ENCODE results near the gene UVSSA.
A peak's percentile ranks its signal among the peaks of the same experiment; 100 is the strongest.

The UVSSA gene

DNA sequence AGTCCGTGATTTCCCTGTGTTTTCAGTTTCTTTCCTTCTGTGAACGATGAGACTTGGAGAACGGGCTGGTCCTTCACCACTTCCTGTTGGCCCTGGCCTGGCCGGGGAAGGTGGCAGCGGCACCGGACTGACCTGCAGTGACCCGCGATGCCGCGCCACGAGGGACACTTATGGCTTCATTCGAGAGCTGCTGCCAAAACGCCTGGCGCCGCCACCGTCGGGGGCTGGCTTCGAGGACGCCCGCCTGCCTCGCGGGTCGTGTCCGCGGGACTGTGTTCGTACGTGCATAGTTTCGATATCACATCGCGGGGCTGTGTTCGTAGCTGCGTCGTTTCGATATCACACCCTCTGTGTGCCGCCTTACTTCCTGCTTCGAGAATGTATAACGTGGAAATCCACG, 7.5 kb upstream of the UVSSA start:
- Histone ChIP-seq H3K36me3 (ENCODE audit: insufficient read depth, low read length) (peaks cover 54% of the 10 kb centered on the region), H3K27ac (no peak overlapping the region), H3K4me3 (no peak overlapping the region), H3K9ac (ENCODE audit: insufficient read length) (no peak overlapping the region), H3K9me3 (ENCODE audit: low read depth, low read length) (no peaks in the 10 kb centered on the region)
- no peak for TF ChIP-seq FOXP2 (optimal IDR thresholded peaks at IDR 0.05; ENCODE audit: control extremely low read depth, extremely low read length, insufficient read depth)
- TF ChIP-seq POLR2AphosphoS5 (IDR thresholded peaks at IDR 0.05; ENCODE audit: borderline replicate concordance, low read depth, low read length): no peak
- no peak for TF ChIP-seq EZH2 (IDR thresholded peaks at IDR 0.05)
- DNase-seq (ENCODE audit: low read depth, low spot score): no peak

- H3K36me3 ChIP-seq (ENCODE audit: insufficient read depth, low read length): peaks cover 47% of the 10 kb centered on the region
- H3K27ac ChIP-seq: no peak overlapping the region
- no peak for TF ChIP-seq FOXP2 (optimal IDR thresholded peaks at IDR 0.05; ENCODE audit: control extremely low read depth, extremely low read length, insufficient read depth)
- TF ChIP-seq EZH2 (IDR thresholded peaks at IDR 0.05): no peak
- no peak for TF ChIP-seq POLR2AphosphoS5 (IDR thresholded peaks at IDR 0.05; ENCODE audit: borderline replicate concordance, low read depth, low read length)
- H3K4me3 ChIP-seq: no peak overlapping the region
- DNase-seq (ENCODE audit: low read depth, low spot score): no peak
- H3K9ac ChIP-seq (ENCODE audit: insufficient read length): no peak overlapping the region
- no peaks in the 10 kb centered on the region for H3K9me3 ChIP-seq (ENCODE audit: low read depth, low read length)
These were observed 6.7 kb upstream of the UVSSA start for GRCh38 chr4:1340181-1340747.

- H3K9me3 ChIP-seq (ENCODE audit: low read depth, low read length): no peaks in the 10 kb centered on the region
- H3K4me3 ChIP-seq: no peak overlapping the region
- H3K9ac ChIP-seq (ENCODE audit: insufficient read length): no peak overlapping the region
- peaks cover 46% of the 10 kb centered on the region for H3K36me3 ChIP-seq (ENCODE audit: insufficient read depth, low read length)
- DNase-seq (ENCODE audit: low read depth, low spot score): no peak
- H3K27ac ChIP-seq: no peak overlapping the region
- no peak for TF ChIP-seq FOXP2 (optimal IDR thresholded peaks at IDR 0.05; ENCODE audit: control extremely low read depth, extremely low read length, insufficient read depth)
These were observed 6.1 kb upstream of the UVSSA start for GRCh38 chr4:1340861-1341260.

DNA sequence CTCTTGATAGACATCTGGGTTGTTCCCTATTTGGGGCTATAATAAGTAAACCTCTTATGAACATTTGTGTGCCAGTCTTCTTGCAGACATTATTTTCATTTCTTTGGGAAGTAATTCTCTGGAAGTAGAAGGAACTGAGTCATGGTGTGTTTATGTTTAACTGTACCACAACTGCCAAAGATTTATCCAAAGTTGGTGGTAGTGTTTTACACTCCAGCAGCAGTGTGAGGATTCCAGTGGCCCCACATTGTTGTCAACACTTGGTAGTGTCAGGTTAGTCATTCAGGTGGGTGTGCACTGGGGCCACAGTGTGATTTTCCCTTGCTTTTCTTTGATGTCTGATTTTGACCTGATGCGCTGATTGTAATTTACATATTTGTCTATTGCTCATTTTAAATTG, 5.0 kb upstream of the UVSSA start:
- no peaks in the 10 kb centered on the region for H3K9me3 ChIP-seq (ENCODE audit: low read depth, low read length)
- no peak overlapping the region for H3K27ac ChIP-seq
- no peak overlapping the region for H3K4me3 ChIP-seq
- no peak for DNase-seq (ENCODE audit: low read depth, low spot score)
- H3K36me3 ChIP-seq (ENCODE audit: insufficient read depth, low read length): peaks cover 35% of the 10 kb centered on the region
- no peak overlapping the region for H3K9ac ChIP-seq (ENCODE audit: insufficient read length)
- no peak for TF ChIP-seq FOXP2 (optimal IDR thresholded peaks at IDR 0.05; ENCODE audit: control extremely low read depth, extremely low read length, insufficient read depth)
- no peak for TF ChIP-seq EZH2 (IDR thresholded peaks at IDR 0.05)
- TF ChIP-seq POLR2AphosphoS5 (IDR thresholded peaks at IDR 0.05; ENCODE audit: borderline replicate concordance, low read depth, low read length): no peak; the same call in 1 of the 2 replicates

- Histone ChIP-seq H3K36me3 (ENCODE audit: insufficient read depth, low read length) (peaks cover 15% of the 10 kb centered on the region; the same call in 1 of the 2 replicates), H3K27ac (no peak overlapping the region), H3K9ac (ENCODE audit: insufficient read length) (no peak overlapping the region), H3K9me3 (ENCODE audit: low read depth, low read length) (no peaks in the 10 kb centered on the region), H3K4me3 (no peak overlapping the region)
- DNase-seq (ENCODE audit: low read depth, low spot score): no peak
- TF ChIP-seq EZH2 (IDR thresholded peaks at IDR 0.05) (no peak), FOXP2 (optimal IDR thresholded peaks at IDR 0.05; ENCODE audit: control extremely low read depth, extremely low read length, insufficient read depth) (no peak), POLR2AphosphoS5 (IDR thresholded peaks at IDR 0.05; ENCODE audit: borderline replicate concordance, low read depth, low read length) (no peak)
These were observed 2.3 kb upstream of the UVSSA start for GRCh38 chr4:1344696-1345095.

GRCh38 chr4:1345903-1346780, 866 bp upstream of the UVSSA start:
- H3K9me3 ChIP-seq (ENCODE audit: low read depth, low read length): no peaks in the 10 kb centered on the region
- peak overlapping the region; percentile 89 for H3K9ac ChIP-seq (ENCODE audit: insufficient read length)
- H3K4me3 ChIP-seq: peak overlapping the region; percentile 94
- no peak for TF ChIP-seq FOXP2 (optimal IDR thresholded peaks at IDR 0.05; ENCODE audit: control extremely low read depth, extremely low read length, insufficient read depth)
- TF ChIP-seq POLR2AphosphoS5 (IDR thresholded peaks at IDR 0.05; ENCODE audit: borderline replicate concordance, low read depth, low read length): no peak
- TF ChIP-seq EZH2 (IDR thresholded peaks at IDR 0.05): no peak
- H3K36me3 ChIP-seq (ENCODE audit: insufficient read depth, low read length): peaks cover under 1% of the 10 kb centered on the region; the same call in 1 of the 2 replicates
- peak overlapping the region; percentile 77 for H3K27ac ChIP-seq
- no peak for DNase-seq (ENCODE audit: low read depth, low spot score)

GRCh38 chr4:1347410-1347864, 429 bp downstream of the UVSSA start:
- Histone ChIP-seq H3K9me3 (ENCODE audit: low read depth, low read length) (no peaks in the 10 kb centered on the region), H3K27ac (peak overlapping the region; percentile 64), H3K9ac (ENCODE audit: insufficient read length) (peak overlapping the region; percentile 89), H3K36me3 (ENCODE audit: insufficient read depth, low read length) (no peaks in the 10 kb centered on the region; the same call in 1 of the 2 replicates), H3K4me3 (peak overlapping the region; percentile 94)
- TF ChIP-seq POLR2AphosphoS5 (IDR thresholded peaks at IDR 0.05; ENCODE audit: borderline replicate concordance, low read depth, low read length) (no peak), FOXP2 (optimal IDR thresholded peaks at IDR 0.05; ENCODE audit: control extremely low read depth, extremely low read length, insufficient read depth) (no peak), EZH2 (IDR thresholded peaks at IDR 0.05) (no peak)
- no peak for DNase-seq (ENCODE audit: low read depth, low spot score)

GRCh38 chr4:1348014-1348513, 1.1 kb downstream of the UVSSA start:
- H3K36me3 ChIP-seq (ENCODE audit: insufficient read depth, low read length): no peaks in the 10 kb centered on the region; the same call in 1 of the 2 replicates
- H3K9ac ChIP-seq (ENCODE audit: insufficient read length): peak overlapping the region; percentile 89
- no peaks in the 10 kb centered on the region for H3K9me3 ChIP-seq (ENCODE audit: low read depth, low read length)
- no peak for DNase-seq (ENCODE audit: low read depth, low spot score)
- no peak for TF ChIP-seq EZH2 (IDR thresholded peaks at IDR 0.05)
- TF ChIP-seq POLR2AphosphoS5 (IDR thresholded peaks at IDR 0.05; ENCODE audit: borderline replicate concordance, low read depth, low read length): no peak
- no peak for TF ChIP-seq FOXP2 (optimal IDR thresholded peaks at IDR 0.05; ENCODE audit: control extremely low read depth, extremely low read length, insufficient read depth)
- no peak overlapping the region for H3K27ac ChIP-seq
- peak overlapping the region; percentile 94 for H3K4me3 ChIP-seq
